ENCODE results near the gene WNT7A.

Gene WNT7A

DNA sequence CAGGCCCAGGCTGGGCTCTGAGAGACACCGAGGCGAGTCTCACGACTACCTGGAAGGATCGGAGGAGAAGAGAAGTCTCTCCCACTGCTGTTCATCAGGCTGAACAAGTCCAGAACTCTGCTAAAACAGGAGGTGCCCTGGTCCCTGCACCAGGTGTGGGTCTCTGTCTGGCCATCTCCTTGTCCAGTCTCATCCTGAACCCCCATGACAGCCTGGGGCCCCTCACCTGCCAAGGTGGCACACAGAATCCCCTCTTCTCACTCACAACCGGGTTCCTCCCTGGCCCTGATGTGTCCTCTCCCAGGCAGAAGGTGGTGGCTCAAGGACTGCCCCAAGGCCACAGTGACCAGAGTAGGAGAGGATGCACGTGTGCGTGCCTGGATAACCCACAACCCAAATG lies 34.1 kb downstream of the WNT7A start:
- no peak for DNase-seq (ENCODE audit: low spot score)

- DNase-seq (ENCODE audit: low spot score): no peak
These were observed 35.0 kb downstream of the WNT7A start for GRCh38 chr3:13844911-13845310.

DNA sequence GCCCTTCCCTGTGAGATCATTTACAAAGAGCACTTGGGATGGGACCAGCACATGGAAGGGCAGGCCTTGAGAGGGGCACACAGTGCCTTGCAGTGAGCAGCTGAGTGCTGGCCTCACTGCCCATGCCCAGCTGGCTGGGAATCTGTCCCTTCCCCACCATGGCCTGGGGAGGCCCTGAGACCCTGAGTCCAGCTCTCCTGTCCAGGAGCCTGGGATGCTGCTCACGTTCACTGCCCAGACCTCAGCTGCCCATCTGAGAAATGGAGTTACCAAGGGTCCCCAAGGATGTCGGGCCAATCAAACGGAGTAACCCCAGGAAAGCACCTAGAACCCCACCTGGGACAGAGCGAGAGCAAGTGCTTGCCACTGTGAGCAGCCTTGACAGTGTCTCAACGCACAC lies 35.6 kb downstream of the WNT7A start:
- DNase-seq (ENCODE audit: low spot score): no peak

GRCh38 chr3:13843351-13843750 lies 36.5 kb downstream of the WNT7A start:
- DNase-seq (ENCODE audit: low spot score): no peak

DNA sequence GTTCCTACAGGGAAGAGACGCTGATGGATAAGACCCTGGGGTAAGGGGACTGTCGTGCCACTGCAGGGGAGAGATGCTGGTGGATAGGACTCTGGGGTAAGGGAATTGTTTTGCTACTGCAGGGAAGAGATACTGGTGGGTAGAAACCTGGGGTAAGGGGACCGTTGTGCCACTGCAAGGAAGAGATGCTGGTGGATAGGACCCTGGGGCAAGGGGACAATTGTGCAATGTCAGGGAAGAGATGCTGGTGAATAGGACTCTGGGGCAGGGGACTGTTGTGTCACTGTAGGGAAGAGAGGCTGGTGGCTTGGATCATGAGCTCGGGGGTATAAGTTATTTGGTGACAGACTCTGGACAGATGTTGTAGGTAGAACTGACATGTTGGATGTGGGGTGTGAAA lies 37.6 kb downstream of the WNT7A start:
- no peak for DNase-seq (ENCODE audit: low spot score)

GRCh38 chr3:13841826-13842225 lies 38.0 kb downstream of the WNT7A start:
- DNase-seq (ENCODE audit: low spot score): no peak

DNA sequence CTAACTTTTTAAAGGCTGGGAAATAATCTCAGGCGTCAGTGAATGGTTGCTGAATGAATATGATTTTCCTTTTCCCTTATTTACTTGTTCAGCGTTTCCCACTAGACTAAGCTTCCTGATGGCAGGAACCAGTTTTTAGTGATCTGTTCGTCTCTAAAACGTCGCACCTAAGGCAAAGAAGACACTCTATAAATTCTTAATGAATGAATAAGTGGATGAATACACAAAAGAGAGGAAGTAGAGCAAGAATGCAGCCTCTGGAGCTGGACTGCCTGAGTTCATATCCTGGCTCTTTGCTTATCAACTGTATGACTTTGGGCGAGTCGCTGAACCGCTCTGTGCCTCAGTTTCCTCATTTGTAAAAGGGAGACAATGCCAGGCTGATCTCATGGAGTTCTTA lies 38.7 kb downstream of the WNT7A start:
- no peak for DNase-seq (ENCODE audit: low spot score)

DNA sequence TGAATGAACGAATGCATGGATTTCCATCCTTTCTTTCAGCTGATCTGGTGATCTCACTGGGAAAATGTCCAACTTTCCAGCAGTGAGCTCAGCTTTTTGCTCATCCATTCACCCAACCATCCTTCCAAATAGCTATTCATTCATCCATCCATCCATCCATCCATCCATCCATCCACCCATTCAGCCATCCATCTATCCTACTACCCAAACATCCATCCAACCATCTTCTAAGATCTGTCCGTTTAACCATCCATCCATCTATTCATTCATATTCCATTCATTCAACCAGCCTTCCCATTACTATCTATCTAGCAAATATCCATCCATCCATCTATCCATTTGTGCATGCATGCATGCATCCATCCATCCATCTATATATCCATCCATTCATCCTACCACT lies 39.4 kb downstream of the WNT7A start:
- DNase-seq (ENCODE audit: low spot score): no peak

- DNase-seq (ENCODE audit: low spot score): no peak
These were observed 40.0 kb downstream of the WNT7A start for GRCh38 chr3:13839726-13840340.

DNA sequence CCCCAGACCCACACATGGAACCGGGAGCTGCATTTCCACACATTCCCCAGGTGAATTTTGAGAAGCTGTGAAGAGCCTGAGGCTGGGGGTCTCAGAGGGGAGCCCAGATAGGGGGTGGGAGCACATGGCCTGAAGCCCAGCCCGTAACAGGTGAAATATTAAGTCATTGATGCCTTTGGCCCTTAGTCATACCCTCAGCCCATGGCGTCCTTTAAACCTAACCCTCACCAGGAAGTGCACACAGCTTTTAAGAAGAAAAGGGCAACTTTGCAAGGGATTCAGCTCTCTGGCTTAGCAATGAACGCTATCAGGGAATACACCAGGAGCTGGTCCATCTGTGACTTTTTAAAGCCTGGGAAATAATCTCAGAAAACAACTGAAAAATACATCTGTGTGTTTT lies 40.6 kb downstream of the WNT7A start:
- no peak for DNase-seq (ENCODE audit: low spot score)

- no peak for DNase-seq (ENCODE audit: low spot score)
These were observed 41.5 kb downstream of the WNT7A start for GRCh38 chr3:13838421-13838820.

DNA sequence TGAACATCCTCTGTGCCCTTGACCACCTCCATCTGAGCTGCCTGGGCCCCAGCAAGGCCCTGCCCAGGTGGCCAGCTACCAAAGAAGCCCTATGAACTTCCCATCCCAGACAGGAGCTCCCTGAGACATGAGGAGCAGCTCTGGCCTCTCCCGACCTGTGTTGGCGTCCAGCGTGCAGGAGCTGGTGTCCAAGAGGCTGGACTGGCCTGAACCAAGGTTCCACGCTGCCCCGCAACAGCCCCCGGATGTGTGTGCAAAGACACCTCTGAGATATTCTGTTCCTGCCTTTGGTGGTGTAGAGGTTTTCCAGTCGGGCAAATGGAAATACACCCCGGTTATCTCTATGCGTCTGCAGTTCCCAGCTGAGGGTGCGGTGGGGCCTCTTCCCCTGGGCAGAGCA lies 42.1 kb downstream of the WNT7A start:
- no peak for DNase-seq (ENCODE audit: low spot score)

GRCh38 chr3:13836658-13837587 lies 42.9 kb downstream of the WNT7A start:
- no peak for DNase-seq (ENCODE audit: low spot score)

DNA sequence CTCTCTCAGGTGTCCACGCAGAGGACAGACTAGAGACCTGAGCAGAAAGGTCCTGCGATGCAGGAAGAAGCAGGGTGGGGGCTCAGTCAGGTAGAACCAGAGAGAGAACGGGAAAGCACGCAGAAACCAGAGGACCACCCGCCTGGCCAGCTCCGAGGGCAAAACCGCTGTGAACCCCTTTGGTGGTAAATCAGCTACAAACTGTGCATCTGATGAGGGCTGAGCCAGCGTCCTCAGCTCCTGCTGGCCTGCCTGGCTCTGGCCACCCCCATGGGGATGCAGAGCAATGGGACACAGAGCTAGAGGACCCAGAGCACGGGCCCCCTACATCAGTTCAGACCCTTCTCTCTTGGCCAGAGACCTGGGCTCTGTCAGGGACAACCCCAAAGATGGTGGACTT lies 44.6 kb downstream of the WNT7A start:
- no peak for DNase-seq (ENCODE audit: low spot score)

GRCh38 chr3:13834258-13835035 lies 45.4 kb downstream of the WNT7A start:
- no peak for DNase-seq (ENCODE audit: low spot score)

DNA sequence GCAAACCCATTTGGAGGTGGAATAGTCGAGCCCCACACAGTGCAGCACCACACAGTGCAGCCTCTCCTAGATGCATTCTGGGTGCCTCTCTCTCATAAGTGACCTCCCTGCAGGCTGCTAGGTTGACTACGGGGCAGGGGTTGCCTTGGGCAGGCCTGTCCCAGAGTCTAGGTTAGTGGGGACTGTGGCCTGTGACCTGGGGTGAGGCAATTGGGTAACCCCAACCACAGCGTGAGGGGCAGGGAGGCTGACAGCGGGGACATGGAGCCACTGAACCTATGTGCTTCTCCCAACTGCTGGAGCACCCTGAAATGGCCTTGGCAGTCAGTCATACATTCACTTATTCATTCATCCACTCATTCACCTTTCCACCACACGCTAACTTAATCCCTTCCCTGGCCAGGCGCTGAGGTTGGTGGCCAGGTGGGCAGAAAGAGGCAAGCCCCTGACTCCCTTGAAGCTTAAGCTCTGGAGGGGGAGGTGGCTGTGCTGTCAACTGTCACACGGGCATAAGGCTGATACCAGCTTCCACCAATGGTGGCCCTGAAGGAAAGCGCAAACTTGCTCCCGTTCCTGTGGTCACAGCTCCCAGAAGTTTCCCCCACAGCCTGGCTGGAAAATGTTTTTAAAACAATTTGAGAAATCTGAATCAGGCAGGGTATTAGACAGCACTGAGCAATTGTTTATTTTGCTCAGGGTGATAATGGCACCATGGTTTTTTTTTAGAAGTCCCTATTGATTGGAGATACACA lies 46.2 kb downstream of the WNT7A start:
- DNase-seq (ENCODE audit: low spot score): no peak

DNA sequence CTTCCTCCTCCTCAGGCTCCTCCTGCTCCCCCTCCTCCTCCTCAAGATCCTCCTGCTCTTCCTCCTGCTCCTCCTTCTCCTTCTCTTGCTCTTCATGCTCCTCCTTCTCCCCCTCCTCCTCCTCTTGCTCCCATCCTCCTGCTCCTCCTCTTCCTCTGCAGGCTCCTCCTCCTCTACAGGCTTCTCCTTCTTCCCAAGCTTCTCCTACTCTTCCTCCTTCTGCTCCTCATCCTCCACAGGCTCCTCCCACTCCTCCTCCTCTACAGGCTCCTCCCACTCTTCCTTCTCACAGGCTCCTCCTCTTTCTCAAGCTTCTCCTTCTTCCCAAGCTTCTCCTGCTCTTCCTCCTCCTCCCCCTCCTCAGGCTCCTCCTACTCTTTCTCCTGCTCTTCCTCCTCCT lies 47.7 kb downstream of the WNT7A start:
- no peak for DNase-seq (ENCODE audit: low spot score)

DNA sequence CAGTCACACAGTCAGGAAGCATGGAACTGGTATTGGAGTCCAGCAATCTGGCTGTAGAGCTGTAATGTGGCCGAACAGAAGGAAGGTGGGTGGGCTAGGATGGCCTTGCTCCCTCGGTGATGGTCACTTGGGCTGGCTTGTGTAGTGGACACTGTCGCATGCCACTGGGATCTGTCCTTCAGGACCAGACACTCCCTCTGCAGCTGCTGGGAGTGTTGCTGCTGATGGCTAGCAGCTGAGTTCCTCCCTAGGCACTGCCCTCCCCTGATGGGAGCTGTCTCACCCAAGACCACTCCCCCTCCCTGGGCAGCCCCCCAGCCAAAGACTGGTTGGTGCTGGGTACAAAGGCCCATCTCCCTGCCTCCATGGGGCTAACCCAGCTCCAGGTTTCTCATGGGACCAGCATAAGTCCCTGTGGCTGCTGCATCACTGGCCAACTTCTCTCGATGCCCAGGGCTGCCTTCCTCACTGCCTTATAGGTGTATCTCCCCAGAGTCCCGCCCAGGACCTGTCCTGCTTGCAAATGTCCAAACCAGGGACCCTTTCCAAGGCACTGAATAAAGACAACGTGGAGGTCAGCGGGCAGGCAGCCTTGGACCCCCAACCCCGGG lies 48.4 kb downstream of the WNT7A start:
- DNase-seq (ENCODE audit: low spot score): no peak

DNA sequence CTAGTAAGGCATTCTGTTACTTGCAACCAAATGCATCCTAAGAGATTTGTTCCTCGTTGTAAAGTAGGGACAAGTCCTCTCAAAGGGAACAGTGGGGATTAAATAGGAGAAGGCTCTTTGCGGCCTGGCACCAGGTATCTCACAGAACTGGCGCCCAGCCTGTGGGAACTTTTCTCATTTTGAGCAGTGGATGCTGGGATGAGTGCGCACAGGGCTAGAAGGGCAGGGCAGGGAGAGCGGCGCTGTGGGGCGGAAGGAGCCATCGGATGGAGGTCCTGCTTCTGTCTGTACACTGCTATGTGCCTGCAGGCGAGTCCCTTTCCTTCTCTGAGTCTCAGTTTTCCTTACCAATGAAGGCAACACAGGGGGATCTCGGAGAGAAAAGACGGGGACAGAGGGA lies 50.6 kb downstream of the WNT7A start:
- no peak for DNase-seq (ENCODE audit: low spot score)

GRCh38 chr3:13828501-13829265 lies 51.2 kb downstream of the WNT7A start:
- DNase-seq (ENCODE audit: low spot score): no peak

- DNase-seq (ENCODE audit: low spot score): no peak
These were observed 52.2 kb downstream of the WNT7A start for GRCh38 chr3:13827699-13828098.

All from germinal center (tissue), 1 donor.